Stomach (tissue), 9 donors: ENCODE measurements around the gene SYT15. TPM values are rescaled to one million over a fixed set of nuclear protein-coding genes. Genes with fewer than 3 reads are reported as not detected.

Source experiments
- DNase-seq, 2 donors: peaks; one replicate each; pipeline versions ENCODE4 v3.0.0 to v3.0.0-alpha.2; 2013 to 2019
- H3K27ac ChIP-seq, 5 donors: fragments of 200-600 bp in 4 of 5; sonication (generic) in 4 of 5; one replicate each; pipeline ENCODE4 v1.5.1; 2013 to 2019; ENCODE audit warnings: mild to moderate bottlenecking in 1 of 5, moderate library complexity in 1 of 5
- H3K27me3 ChIP-seq, 3 donors: fragments of 200-600 bp; sonication (generic); one replicate each; pipeline ENCODE4 v1.5.1; 2017 to 2019; ENCODE audit warnings: mixed run types in 1 of 3
- H3K36me3 ChIP-seq, 4 donors: fragments of 200-600 bp; sonication (generic); 1 replicate in 3 of 4; 2 replicates in 1 of 4; pipeline ENCODE4 v1.5.1; 2016 to 2019
- H3K4me1 ChIP-seq, 4 donors: fragments of 200-600 bp; sonication (generic); one replicate each; pipeline ENCODE4 v1.5.1; 2016 to 2019
- H3K4me3 ChIP-seq, 4 donors: fragments of 200-600 bp; sonication (generic) in 3 of 4; one replicate each; pipeline ENCODE4 v1.5.1; 2016 to 2019; ENCODE audit warnings: mild to moderate bottlenecking in 1 of 4
- H3K9me3 ChIP-seq, 4 donors: fragments of 200-600 bp; sonication (generic); one replicate each; pipeline ENCODE4 v1.5.1; 2016 to 2019
- EP300 ChIP-seq: sonication (generic); formaldehyde crosslinking; IDR thresholded peaks from one replicate; pipeline ENCODE4 v1.6.1; 2017; ENCODE audit warnings: antibody characterized with exemption
- POLR2A ChIP-seq, 4 donors: fragments of 450-650 bp; IDR thresholded peaks; one replicate each; pipeline ENCODE4 v1.6.1; 2016; ENCODE audit warnings: antibody characterized with exemption in 4 of 4, control low read depth in 2 of 4, mild to moderate bottlenecking in 1 of 4, moderate library complexity in 1 of 4
- POLR2AphosphoS5 ChIP-seq, 3 donors: sonication (generic); formaldehyde crosslinking; IDR thresholded peaks; one replicate each; pipeline ENCODE4 v1.6.1; 2016; ENCODE audit warnings: antibody characterized with exemption in 3 of 3
- WGBS, 5 donors: extraction: QIAGEN DNeasy Blood & Tissue Kit in 3 of 5; methylation state at CpG; one replicate each; pipeline versions ENCODE4 v1.1.5 to v1.1.7; 2013 to 2018; 5-methylcytosine and 5-hydroxymethylcytosine counted together
- intact Hi-C: fragments of 100-400 bp; cut with DNase I; formaldehyde crosslinking; loops from one replicate; pipeline ENCODE4 v1.15.1; 2023; ENCODE audit warnings: low total_unique reads
- polyA plus RNA-seq, 3 donors: library from polyadenylated mRNA; stranded (reverse); fragments of 200-250 nt; gene quantifications; one replicate each; pipeline ENCODE4 v1.2.3, GENCODE V29; 2013
- total RNA-seq, 5 donors: library from RNA; depleted of rRNA; stranded (reverse); fragments of >200 nt; gene quantifications; one replicate each; pipeline versions ENCODE4 v1.1.0 to v1.2.3, GENCODE V29; 2014 to 2016
- TF ChIP-seq, protein P1 (sequence below), 7 experiments: fragments of 450-650 bp in 4 of 7; fragments of 200-600 bp in 3 of 7; sonication (generic) in 3 of 7; IDR thresholded peaks; one replicate each; pipeline ENCODE4 v1.5.1; 2016 to 2019; ENCODE audit warnings: antibody characterized with exemption in 7 of 7, control low read depth in 2 of 7, mild to moderate bottlenecking in 1 of 7
- donor health status: healthy with polysubstance abuse.
- donor health status: Bipolar disorder and iron deficiency.
- donor health status: healthy.

Gene SYT15
- total and polyA plus RNA-seq, 8 donors: 0.12 to 85.8 (median 0.93) TPM; not detected in 2

GRCh38 chr10:46557319-46558121, 21.4 kb upstream of the SYT15 start:
- H3K4me1 ChIP-seq: peaks cover 16 to 50% (median 34%) of the 10 kb centered on the region in 4 donors
- 87 to 91% (median 89%) methylated on average over 33 of the region's 33 CpGs for WGBS, 5 donors
- DNase-seq: peak; percentile 33 to 55
- TF ChIP-seq, protein P1, sequence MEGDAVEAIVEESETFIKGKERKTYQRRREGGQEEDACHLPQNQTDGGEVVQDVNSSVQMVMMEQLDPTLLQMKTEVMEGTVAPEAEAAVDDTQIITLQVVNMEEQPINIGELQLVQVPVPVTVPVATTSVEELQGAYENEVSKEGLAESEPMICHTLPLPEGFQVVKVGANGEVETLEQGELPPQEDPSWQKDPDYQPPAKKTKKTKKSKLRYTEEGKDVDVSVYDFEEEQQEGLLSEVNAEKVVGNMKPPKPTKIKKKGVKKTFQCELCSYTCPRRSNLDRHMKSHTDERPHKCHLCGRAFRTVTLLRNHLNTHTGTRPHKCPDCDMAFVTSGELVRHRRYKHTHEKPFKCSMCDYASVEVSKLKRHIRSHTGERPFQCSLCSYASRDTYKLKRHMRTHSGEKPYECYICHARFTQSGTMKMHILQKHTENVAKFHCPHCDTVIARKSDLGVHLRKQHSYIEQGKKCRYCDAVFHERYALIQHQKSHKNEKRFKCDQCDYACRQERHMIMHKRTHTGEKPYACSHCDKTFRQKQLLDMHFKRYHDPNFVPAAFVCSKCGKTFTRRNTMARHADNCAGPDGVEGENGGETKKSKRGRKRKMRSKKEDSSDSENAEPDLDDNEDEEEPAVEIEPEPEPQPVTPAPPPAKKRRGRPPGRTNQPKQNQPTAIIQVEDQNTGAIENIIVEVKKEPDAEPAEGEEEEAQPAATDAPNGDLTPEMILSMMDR (IDR thresholded peaks at IDR 0.05): no peak
- TF ChIP-seq POLR2A (IDR thresholded peaks at IDR 0.05): no peak
- TF ChIP-seq POLR2AphosphoS5 (IDR thresholded peaks at IDR 0.05): no peak
- TF ChIP-seq EP300: no peak
- H3K36me3 ChIP-seq: no peaks in the 10 kb centered on the region
- peaks cover 4 to 67% (median 35%) of the 10 kb centered on the region in 3 donors for H3K27me3 ChIP-seq
- intact Hi-C loops: no loop called here
- no peaks in the 10 kb centered on the region for H3K9me3 ChIP-seq
- no peak overlapping the region for H3K27ac ChIP-seq
- H3K4me3 ChIP-seq: no peak overlapping the region

DNA sequence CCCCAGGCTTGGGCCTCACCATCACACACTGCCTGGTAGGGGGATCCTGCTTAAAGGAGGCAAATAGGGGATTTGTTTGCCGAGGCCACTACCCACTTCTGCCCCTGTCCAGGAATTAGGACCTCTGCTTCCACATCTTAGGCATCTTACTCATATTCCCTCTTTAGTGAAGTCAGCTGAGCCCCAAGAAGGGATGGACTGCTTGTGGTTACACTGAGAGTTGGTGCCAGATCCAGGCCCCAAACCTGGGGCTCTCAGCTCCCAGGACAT, 20.9 kb upstream of the SYT15 start:
- TF ChIP-seq POLR2A (IDR thresholded peaks at IDR 0.05) (no peak), POLR2AphosphoS5 (IDR thresholded peaks at IDR 0.05) (no peak), EP300 (no peak)
- TF ChIP-seq, protein P1 (IDR thresholded peaks at IDR 0.05): no peak
- Histone ChIP-seq H3K4me1 (peaks cover 16 to 45% (median 31%) of the 10 kb centered on the region in 4 donors), H3K27ac (no peak overlapping the region), H3K9me3 (no peaks in the 10 kb centered on the region), H3K27me3 (peaks cover 4 to 66% (median 35%) of the 10 kb centered on the region in 3 donors), H3K4me3 (no peak overlapping the region), H3K36me3 (no peaks in the 10 kb centered on the region)
- no peak for DNase-seq
- 37 to 66% (median 42%) methylated on average over 1 of the region's 1 CpG for WGBS, 5 donors
- intact Hi-C loops: no loop called here

GRCh38 chr10:46558392-46559185, 20.3 kb upstream of the SYT15 start:
- no peak overlapping the region for H3K4me3 ChIP-seq
- peaks cover 4 to 61% (median 35%) of the 10 kb centered on the region in 3 donors for H3K27me3 ChIP-seq
- peak in 1 of 2 donors; percentile 32 for DNase-seq
- intact Hi-C loops: no loop called here
- WGBS, 5 donors: 67 to 71% (median 69%) methylated on average over 9 of the region's 9 CpGs
- H3K4me1 ChIP-seq: peaks cover 16 to 40% (median 31%) of the 10 kb centered on the region in 4 donors
- no peaks in the 10 kb centered on the region for H3K36me3 ChIP-seq
- no peak overlapping the region for H3K27ac ChIP-seq
- no peak for TF ChIP-seq POLR2A (IDR thresholded peaks at IDR 0.05)
- peak in 2 of 3 donors; percentile 27 to 30 for TF ChIP-seq POLR2AphosphoS5 (IDR thresholded peaks at IDR 0.05)
- no peaks in the 10 kb centered on the region for H3K9me3 ChIP-seq

- TF ChIP-seq, protein P1 (IDR thresholded peaks at IDR 0.05): no peak
- TF ChIP-seq POLR2AphosphoS5 (IDR thresholded peaks at IDR 0.05) (no peak), EP300 (no peak), POLR2A (IDR thresholded peaks at IDR 0.05) (no peak)
- H3K36me3 ChIP-seq: no peaks in the 10 kb centered on the region
- 89 to 96% (median 93%) methylated on average over 5 of the region's 5 CpGs for WGBS, 5 donors
- H3K4me3 ChIP-seq: no peak overlapping the region
- H3K27ac ChIP-seq: no peak overlapping the region
- peaks cover 4 to 55% (median 35%) of the 10 kb centered on the region in 3 donors for H3K27me3 ChIP-seq
- no peaks in the 10 kb centered on the region for H3K9me3 ChIP-seq
- no peak for DNase-seq
- peaks cover 16 to 40% (median 30%) of the 10 kb centered on the region in 4 donors for H3K4me1 ChIP-seq
- intact Hi-C loops: no loop called here
Measured at GRCh38 chr10:46559231-46559671, 19.7 kb upstream of the SYT15 start.
